Measurements from ENCODE around the gene ARPC2. TPM values are rescaled to one million over a fixed set of nuclear protein-coding genes. Genes with fewer than 3 reads are reported as not detected.

Gene ARPC2
- total RNA-seq, 1 donor from 2014 or later: 687 TPM

- intact Hi-C loops (cut with micrococcal nuclease): no loop called here
Measured at GRCh38 chr2:218249691-218250090, 32.7 kb downstream of the ARPC2 start.

GRCh38 chr2:218252509-218253231 lies 35.7 kb downstream of the ARPC2 start:
- intact Hi-C loops (cut with micrococcal nuclease): no loop called here

- intact Hi-C loops (cut with micrococcal nuclease): no loop called here
Measured at GRCh38 chr2:218253232-218253625, 36.2 kb downstream of the ARPC2 start.

- intact Hi-C loops (cut with micrococcal nuclease): no loop called here
Measured at GRCh38 chr2:218255446-218255845, 38.5 kb downstream of the ARPC2 start.

- intact Hi-C loops (cut with micrococcal nuclease): loop anchor here (1.0 kb wide), 5 partner anchors 14 to 87 kb away; partner anchors contain the start of genes AAMP and PNKD
Measured at GRCh38 chr2:218256612-218257350, 39.8 kb downstream of the ARPC2 start.

- intact Hi-C loops (cut with micrococcal nuclease): loop anchor here (1.0 kb wide), 5 partner anchors 13 to 88 kb away; partner anchors contain the start of genes AAMP and PNKD
Measured at GRCh38 chr2:218257390-218257981, 40.5 kb downstream of the ARPC2 start.

GRCh38 chr2:218259099-218259961 lies 42.3 kb downstream of the ARPC2 start:
- intact Hi-C loops (cut with micrococcal nuclease): no loop called here

- intact Hi-C loops (cut with micrococcal nuclease): no loop called here
Measured at GRCh38 chr2:218260166-218260565, 43.2 kb downstream of the ARPC2 start.

GRCh38 chr2:218260742-218261422 lies 43.9 kb downstream of the ARPC2 start, which contains the start of gene GPBAR1:
GPBAR1 (plus strand) TSS chr2:218261015; CDS start chr2:218262725, 1,710 bp downstream.
- intact Hi-C loops (cut with micrococcal nuclease): no loop called here

GRCh38 chr2:218261423-218262236 lies 44.6 kb downstream of the ARPC2 start:
- intact Hi-C loops (cut with micrococcal nuclease): no loop called here

- intact Hi-C loops (cut with micrococcal nuclease): no loop called here
Measured at GRCh38 chr2:218262237-218262600, 45.2 kb downstream of the ARPC2 start.

GRCh38 chr2:218262631-218263586 lies 45.9 kb downstream of the ARPC2 start:
- intact Hi-C loops (cut with micrococcal nuclease): no loop called here

- intact Hi-C loops (cut with micrococcal nuclease): no loop called here
Measured at GRCh38 chr2:218263817-218264641, 47.0 kb downstream of the ARPC2 start.

- intact Hi-C loops (cut with micrococcal nuclease): no loop called here
Measured at GRCh38 chr2:218264773-218265561, 48.0 kb downstream of the ARPC2 start.

GRCh38 chr2:218265626-218266025 lies 48.6 kb downstream of the ARPC2 start:
- intact Hi-C loops (cut with micrococcal nuclease): no loop called here

GRCh38 chr2:218266316-218266979 lies 49.5 kb downstream of the ARPC2 start:
- intact Hi-C loops (cut with micrococcal nuclease): no loop called here

Measured in T-helper 1 cell treated with Interleukin-12 subunit alpha and Interleukin-12 subunit beta and Interleukin-4 antibody, amounts not matched to agents 30 ng/mL and 1 ng/mL, for 36 hours (primary cell).